ENCODE results near the gene COCH.
"Not testable (repeated sequence)": the region's sequence is repeated elsewhere in the genome, so short reads cannot be mapped to it uniquely, and the experiment has no call there.

Gene COCH

DNA sequence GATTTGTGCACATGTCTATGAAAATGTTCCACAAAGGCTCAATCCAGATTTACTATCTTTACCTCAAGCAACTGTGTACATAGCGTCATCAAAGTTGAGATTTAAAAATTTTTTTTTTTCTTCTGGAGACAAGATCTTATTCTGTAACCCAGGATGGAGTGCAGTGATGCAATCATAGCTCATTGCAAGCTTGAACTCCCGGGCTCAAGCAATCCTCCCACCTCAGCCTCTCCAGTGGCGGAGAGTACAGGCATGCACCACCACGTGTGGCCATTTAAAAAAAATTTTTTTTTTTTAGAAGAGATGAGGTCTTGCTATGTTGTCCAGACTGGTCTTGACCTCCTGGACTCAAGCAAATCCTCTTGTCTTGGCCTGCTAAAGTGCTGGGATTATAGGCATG, 2.3 kb downstream of the COCH start:
- no peak for DNase-seq

- no peak for DNase-seq
Observed at GRCh38 chr14:30882431-30882830, 8.1 kb downstream of the COCH start.

DNA sequence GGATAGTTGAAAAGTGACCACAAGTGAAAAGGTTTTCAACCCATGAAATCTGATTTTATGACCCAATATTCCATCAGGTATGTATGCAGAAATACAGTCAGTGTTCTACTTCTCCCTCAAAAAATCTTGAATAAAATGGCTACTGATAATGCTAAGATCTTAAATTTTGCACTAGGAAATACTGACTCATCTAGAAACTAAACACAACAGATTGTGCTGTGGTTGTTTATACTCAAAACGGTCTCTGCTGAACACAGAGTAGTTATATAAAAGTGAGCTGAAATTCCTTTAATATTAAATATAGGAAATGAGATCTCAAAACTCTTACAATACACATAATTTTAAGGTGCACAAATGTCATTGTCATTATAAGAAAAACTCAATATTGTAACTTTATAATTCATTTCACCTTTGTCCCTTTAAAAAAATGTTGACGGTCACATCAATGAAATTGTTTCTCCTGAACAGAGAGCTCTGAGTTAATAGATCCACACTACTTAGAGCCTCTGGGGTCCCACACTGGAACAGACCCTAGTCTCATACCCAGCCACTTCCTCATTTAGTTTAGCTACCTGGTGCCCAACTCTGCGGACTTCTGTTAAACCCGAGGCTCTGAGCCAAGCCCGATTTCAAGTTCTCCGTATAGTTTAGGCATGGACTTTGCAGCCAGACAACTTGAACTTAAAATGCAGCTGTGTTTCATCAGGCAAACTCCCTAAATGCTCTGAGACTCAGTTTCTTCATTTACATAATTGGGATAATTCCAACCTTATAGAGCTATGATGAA, 9.3 kb downstream of the COCH start:
- DNase-seq: no peak

- DNase-seq: no peak
Observed at GRCh38 chr14:30884901-30885300, 10.5 kb downstream of the COCH start.

GRCh38 chr14:30885840-30886740, 11.7 kb downstream of the COCH start:
- DNase-seq: no peak

- no peak for DNase-seq
Observed at GRCh38 chr14:30888480-30889243, 14.3 kb downstream of the COCH start.

GRCh38 chr14:30889244-30889594, 14.9 kb downstream of the COCH start:
- DNase-seq: no peak

DNA sequence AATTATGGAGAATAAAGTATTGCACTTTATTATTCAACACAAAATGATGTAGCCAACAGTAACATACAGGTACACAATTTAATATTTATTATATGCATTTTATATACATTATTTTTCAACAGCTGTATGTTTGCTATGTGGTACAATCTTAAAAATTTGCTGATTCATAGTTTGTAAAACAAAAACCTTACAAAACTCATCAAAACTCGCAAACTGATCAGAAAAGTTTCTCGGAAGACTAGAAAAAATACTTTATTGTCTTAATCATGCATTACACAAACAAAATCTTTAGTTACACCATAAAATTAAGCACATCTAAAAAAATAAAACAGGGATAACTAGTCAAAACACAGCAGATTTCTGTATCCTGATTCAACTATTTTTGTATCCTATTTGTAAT, 19.5 kb downstream of the COCH start:
- DNase-seq: no peak

DNA sequence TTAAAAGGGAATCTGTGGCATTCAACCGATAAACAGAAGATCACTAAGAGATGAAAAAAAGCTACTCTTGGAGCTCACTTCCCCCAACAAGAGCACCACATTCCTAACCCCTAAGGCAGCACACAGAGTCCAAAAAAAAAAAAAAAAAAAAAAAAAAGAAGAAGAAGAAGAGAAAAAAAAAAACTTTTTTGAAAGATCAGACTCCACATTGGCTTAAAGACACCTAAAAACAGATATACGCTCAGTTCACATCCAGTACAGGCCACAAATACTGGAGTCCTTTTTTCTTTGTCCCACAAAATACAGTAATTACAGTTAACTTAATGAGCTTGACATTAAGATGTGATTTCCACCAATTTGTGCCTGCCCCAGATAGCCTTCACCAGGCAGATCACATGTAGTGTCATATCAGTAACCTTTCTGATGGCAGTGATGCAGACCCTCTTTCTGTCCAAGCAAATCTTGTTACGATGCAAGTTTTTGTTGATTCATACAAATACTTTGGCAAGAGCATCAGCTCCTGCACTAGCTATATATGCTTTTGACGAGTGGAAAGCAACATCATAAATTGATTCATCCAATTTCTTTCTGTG, 20.7 kb downstream of the COCH start:
- DNase-seq: no peak

- DNase-seq: no peak
Observed at GRCh38 chr14:30896435-30896834, 22.1 kb downstream of the COCH start.

- DNase-seq: not testable (repeated sequence)
Observed at GRCh38 chr14:30897121-30897520, 22.8 kb downstream of the COCH start.

- DNase-seq: no peak
Observed at GRCh38 chr14:30903285-30904124, 29.1 kb downstream of the COCH start.

DNA sequence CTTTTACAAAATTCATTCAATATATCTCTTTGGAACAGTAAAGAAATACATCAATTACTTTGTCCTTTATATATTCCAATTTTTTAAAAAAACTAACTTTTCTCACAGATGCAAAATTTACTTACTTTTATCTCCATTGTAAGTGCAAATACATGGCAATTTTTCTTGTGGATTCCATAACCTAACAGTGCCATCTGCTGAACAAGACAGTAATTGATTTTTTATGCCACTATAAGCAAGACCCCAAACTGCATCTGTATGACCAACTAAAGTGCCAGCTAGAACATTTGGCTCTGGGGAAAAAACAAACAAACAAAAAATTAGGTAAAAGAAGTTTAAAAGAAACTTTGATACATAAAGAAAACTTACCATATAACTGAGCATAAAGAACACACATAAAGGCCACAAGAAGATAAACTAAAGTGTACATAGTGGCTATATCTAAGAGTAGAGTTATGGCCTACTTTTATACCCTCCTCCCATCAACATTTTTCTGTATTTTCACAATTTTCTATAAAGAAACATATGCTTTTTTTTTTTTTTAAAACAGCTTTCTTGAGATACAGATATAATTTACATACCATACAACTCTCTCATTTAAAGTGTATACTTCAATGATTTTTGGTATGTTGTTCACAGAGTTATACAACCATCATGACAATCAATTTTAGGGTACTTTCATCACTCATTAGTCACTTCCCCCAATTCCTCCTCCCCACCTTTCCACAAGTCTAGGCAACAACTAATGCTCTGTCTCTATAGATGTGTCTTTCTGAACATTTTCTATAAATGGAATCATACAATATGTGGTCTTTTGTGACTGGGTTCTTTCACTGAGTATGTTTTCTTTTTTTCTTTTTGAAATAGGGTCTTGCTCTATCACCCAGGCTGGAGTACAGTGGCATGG, 32.6 kb downstream of the COCH start:
- peak; percentile 7 for DNase-seq

DNA sequence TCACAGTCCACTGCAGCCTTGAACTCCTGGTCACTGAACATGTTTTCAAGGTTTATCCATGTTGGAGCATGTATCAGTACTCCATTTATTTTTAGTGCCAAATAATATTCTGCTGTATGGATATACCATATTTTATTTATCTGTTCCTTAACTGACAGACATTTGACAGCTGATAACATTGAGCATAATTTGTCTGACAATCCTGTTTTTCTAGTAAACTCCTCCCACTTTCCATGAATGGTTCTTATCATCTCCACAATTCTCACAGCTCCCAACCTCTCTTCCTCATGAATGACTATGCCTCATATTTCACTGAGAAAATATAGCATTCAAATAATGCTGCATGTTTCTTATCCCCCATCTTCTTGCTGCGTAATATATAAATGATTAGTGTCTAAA, 33.3 kb downstream of the COCH start:
- no peak for DNase-seq

- DNase-seq: no peak
Observed at GRCh38 chr14:30908826-30909225, 34.5 kb downstream of the COCH start.

DNA sequence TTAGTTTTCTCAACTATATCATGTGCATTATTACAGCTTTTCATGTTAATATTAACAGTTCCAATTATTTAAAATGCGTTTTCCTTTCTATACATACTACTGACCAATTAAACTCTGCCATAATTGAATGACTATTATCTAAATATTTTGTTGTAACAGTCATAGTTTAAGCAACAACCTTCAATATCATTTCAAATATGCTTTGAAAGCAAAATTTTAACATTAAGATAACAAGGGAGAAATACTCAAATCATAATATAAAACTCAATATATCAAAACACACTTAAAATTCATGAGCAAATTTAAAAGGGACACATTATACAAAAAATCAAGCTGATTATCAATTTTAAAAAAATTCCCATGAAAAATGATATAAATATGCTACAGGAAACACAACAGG, 40.5 kb downstream of the COCH start:
- DNase-seq: no peak

DNA sequence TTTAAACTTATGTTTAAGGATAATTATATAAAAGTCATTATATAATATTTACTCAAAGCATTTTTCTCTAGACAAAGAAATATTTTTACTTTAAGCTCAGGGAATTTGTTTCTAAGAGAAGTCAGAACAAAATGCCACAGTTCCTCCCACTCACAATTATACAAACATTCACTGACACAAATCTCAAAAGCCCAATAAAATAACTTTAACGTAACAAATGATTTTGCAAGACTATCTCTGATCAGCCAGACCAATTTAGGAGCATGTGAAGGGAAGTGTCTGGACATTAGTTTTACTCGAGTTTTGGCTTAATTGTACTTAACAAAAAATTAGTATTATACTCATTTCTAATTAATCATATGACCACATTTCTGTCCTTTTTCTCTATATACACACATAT, 41.2 kb downstream of the COCH start:
- DNase-seq: no peak

- DNase-seq: no peak
Observed at GRCh38 chr14:30921305-30921704, 46.9 kb downstream of the COCH start.

DNA sequence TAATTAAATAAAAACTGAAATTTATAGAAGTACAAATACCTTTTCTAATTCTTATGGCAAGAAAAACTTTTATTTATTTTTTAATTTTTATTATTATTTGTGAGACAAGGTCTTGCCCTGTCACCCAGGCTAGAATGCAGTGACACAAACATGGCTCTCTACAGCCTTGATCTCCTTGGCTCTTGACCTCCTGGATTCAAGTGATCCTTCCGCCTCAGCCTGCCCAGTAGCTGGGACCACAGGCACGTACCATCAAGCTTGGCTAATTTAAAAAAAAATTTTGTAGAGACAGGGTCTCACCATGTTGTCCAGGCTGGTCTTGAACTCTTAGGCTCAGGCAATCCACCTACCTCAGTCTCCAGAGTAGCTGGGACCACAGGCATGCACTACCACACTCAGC, 47.4 kb downstream of the COCH start:
- no peak for DNase-seq

DNA sequence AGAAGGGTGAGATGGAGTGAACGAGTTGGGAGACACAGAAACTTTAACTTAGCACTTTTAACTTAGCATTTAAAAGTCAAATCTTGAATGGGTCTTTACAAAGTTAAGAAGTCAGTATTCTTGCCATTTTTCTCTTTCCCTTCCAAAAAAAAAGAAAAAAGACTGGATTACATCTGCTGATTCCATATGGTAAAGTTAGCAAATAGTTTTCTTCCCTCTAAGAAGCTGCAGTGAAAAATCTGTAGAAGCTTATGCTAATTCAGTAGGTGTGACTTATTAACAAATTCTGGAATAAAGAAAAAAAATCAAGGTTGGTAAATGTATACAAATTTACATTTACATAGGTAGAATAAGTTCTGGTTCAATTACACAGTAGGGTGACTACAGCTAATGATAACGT, 50.9 kb downstream of the COCH start:
- DNase-seq: no peak

- no peak for DNase-seq
Observed at GRCh38 chr14:30928462-30928861, 54.1 kb downstream of the COCH start.

All from NCI-H748 treated with DMSO at 0.1 percent for 48 hours (cell line).